IPS-20b (cell line): ENCODE measurements around the gene SLC5A10.

ENCODE experiments used
- H3K27ac ChIP-seq: one replicate; pipeline ENCODE4 v1.5.1; 2013; ENCODE audit warnings: low read length
- H3K27me3 ChIP-seq: 2 replicates; pipeline ENCODE4 v1.6.1; 2013; ENCODE audit warnings: mild to moderate bottlenecking, low read length, inconsistent platforms; ENCODE audit not compliant: insufficient read depth
- H3K36me3 ChIP-seq: 2 replicates; pipeline ENCODE4 v1.6.1; 2013; ENCODE audit warnings: low read depth, mild to moderate bottlenecking, inconsistent platforms, low read length, moderate library complexity; ENCODE audit not compliant: insufficient read depth
- H3K4me1 ChIP-seq: 2 replicates; pipeline ENCODE4 v1.6.1; 2013; ENCODE audit warnings: mild to moderate bottlenecking, control low read depth, inconsistent platforms, low read length, moderate library complexity; ENCODE audit not compliant: insufficient read depth
- H3K4me3 ChIP-seq: 2 replicates; pipeline ENCODE4 v1.5.1; 2013; ENCODE audit warnings: mild to moderate bottlenecking, low read length, inconsistent platforms
- H3K9ac ChIP-seq: 2 replicates; pipeline ENCODE4 v1.6.1; 2013; ENCODE audit warnings: low read depth, mild to moderate bottlenecking, inconsistent platforms, low read length, moderate library complexity
- H3K9me3 ChIP-seq: 2 replicates; pipeline ENCODE4 v1.6.1; 2013; ENCODE audit warnings: mild to moderate bottlenecking, low read depth, low read length, inconsistent platforms; ENCODE audit not compliant: insufficient read depth

SLC5A10 gene

DNA sequence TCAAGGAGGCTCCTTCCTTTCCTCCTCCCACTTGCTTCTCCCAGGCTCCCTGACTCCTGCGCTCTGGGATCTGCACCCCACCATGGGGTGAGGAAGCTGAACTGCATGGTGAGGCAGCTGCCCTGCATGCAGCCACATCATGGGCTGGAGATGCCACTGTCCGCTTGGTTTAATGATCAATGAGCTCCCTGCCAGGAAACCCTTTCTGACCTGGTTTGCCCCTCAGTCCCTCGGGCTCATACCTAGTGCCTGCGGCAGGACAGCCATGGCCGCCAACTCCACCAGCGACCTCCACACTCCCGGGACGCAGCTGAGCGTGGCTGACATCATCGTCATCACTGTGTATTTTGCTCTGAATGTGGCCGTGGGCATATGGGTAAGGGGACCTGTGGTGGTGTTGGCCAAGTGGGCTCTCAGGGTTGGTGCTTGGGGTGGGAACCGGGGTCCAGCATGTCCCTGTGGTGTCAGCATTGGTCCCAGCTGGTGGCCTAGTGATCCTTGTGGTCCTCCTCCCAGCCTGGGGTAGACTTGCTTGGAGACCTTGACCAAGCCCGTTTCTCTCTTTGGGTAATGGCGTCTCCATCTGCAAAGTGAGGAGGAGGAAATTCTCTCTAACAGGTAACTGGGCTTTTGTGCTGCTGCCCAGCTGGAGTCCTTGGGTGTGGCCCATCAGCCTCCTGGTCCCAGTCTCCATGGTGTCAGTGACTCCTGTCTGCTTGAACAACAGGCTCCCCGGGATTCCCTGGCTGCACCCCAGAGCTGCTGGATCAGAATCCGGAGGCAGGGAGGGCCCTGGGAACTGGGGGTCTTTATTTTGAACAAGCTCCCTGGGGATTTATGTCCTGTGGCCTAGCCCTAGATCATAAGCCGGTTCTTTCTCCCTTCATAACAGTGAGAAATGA lies at the start of gene SLC5A10:
Gene SLC5A10 (plus strand): TSS at position 225 of the 902 bp plus-strand sequence. CDS start 41 bp downstream, at position 266.
- Histone ChIP-seq H3K4me1 (no peaks in the 10 kb centered on the region), H3K9me3 (no peaks in the 10 kb centered on the region), H3K36me3 (no peaks in the 10 kb centered on the region), H3K9ac (no peak within 1 kb of the TSS), H3K27me3 (no peaks in the 10 kb centered on the region), H3K27ac (no peak within 1 kb of the TSS), H3K4me3 (no peak within 1 kb of the TSS)

DNA sequence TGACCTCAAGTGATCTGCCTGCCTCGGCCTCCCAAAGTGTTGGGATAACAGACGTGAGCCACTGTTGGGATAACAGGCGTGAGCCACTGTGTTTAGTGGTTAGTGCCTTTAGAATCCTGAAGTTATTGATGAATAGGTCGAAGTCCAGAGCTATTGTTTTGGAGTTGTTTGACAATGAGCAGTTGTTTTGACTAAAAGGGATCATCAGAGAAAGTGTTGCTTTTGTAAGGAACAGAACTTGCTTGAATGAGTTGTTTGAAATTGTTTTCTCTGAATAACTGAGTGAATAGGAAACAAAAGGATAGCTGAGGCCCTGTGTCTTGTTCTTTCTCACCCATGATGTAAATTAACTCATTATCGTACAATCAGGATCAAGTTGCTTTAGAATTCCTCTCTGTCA lies 47.5 kb upstream of the SLC5A10 start:
- no peak overlapping the region for H3K9ac ChIP-seq
- no peaks in the 10 kb centered on the region for H3K4me1 ChIP-seq
- H3K27me3 ChIP-seq = no peaks in the 10 kb centered on the region
- H3K4me3 ChIP-seq = no peak overlapping the region
- no peaks in the 10 kb centered on the region for H3K9me3 ChIP-seq
- peaks cover 58% of the 10 kb centered on the region for H3K36me3 ChIP-seq
- H3K27ac ChIP-seq = no peak overlapping the region

DNA sequence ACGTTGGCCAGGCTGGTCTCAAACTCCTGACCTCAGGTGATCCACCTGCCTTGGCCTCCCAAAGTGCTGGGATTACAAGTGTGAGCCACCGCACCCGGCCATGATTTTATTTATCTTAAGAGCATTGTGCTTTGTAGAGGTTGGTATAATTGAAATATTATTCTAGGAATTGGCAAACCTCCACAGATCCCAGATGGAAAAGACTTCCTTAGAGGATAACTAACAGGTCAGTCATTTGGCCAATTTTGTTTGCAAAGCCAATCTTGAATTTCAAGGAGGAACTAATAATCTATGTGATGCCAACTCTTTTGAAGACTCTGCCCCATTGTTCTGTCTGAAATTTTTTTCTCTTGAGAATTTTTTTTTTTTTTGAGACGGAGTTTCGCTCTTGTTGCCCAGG lies 46.7 kb upstream of the SLC5A10 start:
- Histone ChIP-seq H3K36me3 (peaks cover 65% of the 10 kb centered on the region), H3K4me1 (no peaks in the 10 kb centered on the region)

GRCh38 chr17:18910326-18910725 lies 41.6 kb upstream of the SLC5A10 start:
- peaks cover 73% of the 10 kb centered on the region for H3K36me3 ChIP-seq
- H3K27me3 ChIP-seq = no peaks in the 10 kb centered on the region
- no peak overlapping the region for H3K9ac ChIP-seq
- H3K27ac ChIP-seq = no peak overlapping the region
- no peaks in the 10 kb centered on the region for H3K4me1 ChIP-seq
- H3K9me3 ChIP-seq = no peaks in the 10 kb centered on the region
- H3K4me3 ChIP-seq = no peak overlapping the region

More for the DNA sequence above, 46.7 kb upstream of the SLC5A10 start:
- Histone ChIP-seq H3K27me3 (no peaks in the 10 kb centered on the region), H3K27ac (no peak overlapping the region), H3K4me3 (no peak overlapping the region), H3K9ac (no peak overlapping the region), H3K9me3 (no peaks in the 10 kb centered on the region)

DNA sequence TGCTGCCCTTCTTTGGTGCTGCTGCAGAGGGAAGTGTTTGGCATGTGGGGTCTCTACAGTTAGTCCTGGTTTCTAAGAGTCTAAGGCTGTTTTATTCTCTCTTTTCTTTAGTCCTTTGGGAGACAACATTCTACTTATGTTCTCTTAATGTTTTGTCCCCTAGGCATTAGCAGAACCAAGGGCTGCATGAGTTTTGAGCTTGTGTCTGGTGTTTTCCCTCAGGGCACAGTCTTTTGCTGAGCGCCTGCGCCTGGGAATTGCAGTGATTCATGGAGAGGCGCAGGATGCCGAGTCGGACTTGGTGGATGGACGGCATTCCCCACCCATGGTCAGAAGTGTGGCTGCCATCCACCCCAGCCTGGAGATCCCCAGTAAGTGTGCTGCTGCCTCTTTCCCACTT lies 41.1 kb upstream of the SLC5A10 start:
- Histone ChIP-seq H3K4me1 (no peaks in the 10 kb centered on the region), H3K36me3 (peaks cover 76% of the 10 kb centered on the region), H3K9ac (no peak overlapping the region), H3K4me3 (no peak overlapping the region), H3K27me3 (no peaks in the 10 kb centered on the region), H3K27ac (no peak overlapping the region), H3K9me3 (no peaks in the 10 kb centered on the region)

DNA sequence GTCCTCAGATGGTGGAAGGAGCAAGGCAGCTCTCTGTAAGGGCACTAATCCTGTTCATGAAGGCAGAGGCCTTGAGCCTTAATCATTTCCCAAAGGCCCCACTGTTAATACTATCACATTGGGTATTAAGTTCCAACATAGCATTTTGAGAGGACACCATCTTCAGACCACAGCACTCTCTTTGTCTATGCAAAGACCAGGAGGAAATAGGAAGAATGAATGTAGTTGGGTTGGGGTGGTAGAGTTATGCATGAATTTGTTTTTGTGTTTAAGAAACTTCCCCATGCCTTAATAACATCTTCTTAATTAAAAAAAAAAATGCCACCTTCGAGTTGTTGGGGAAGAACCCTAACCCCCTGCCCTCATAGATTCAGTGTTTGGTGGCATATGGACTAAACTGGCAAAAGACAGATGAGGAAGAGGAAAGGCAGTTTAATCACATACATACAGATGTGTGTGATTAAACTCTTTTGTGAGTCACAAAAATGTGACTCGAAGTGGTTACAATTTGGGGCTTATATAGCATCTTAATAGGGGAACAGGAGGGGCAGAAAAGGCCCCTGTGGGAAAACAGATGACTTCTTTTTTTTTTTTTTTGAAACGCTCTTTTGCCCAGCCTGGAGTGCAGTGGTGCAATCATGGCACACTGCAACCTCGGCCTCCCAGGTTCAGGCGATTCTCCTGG lies 35.0 kb upstream of the SLC5A10 start:
- Histone ChIP-seq H3K4me1 (no peaks in the 10 kb centered on the region), H3K9me3 (no peaks in the 10 kb centered on the region), H3K4me3 (no peak overlapping the region), H3K27ac (no peak overlapping the region), H3K9ac (no peak overlapping the region), H3K27me3 (no peaks in the 10 kb centered on the region), H3K36me3 (peaks cover 51% of the 10 kb centered on the region)

DNA sequence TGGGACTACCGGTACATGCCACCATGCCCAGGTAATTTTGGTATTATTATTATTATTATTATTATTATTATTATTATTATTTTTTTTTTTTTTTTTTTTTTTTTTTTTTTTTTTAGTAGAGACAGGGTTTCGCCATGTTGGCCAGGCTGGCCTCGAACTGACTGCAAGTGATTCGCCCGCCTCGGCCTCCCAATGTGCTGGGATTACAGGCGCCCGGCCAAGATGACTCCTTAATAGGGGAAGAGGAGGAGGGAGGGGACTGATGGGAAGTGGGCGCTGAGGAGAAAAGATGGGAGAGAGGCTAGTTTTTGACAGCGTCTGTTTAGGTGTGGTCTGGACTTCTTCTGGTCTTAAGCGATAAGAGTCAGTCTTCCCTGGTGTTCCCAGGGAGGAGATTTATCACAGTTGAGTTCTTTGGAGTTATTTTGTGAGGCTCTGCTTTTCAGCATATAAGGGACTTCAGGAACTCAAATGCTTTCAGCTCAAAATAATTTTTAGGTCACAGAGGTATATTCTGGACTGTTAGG lies 34.4 kb upstream of the SLC5A10 start:
- H3K27ac ChIP-seq = no peak overlapping the region
- no peak overlapping the region for H3K9ac ChIP-seq
- H3K4me3 ChIP-seq = no peak overlapping the region
- no peaks in the 10 kb centered on the region for H3K4me1 ChIP-seq
- H3K36me3 ChIP-seq = peaks cover 45% of the 10 kb centered on the region
- no peaks in the 10 kb centered on the region for H3K9me3 ChIP-seq
- no peaks in the 10 kb centered on the region for H3K27me3 ChIP-seq

GRCh38 chr17:18919963-18920362 lies 32.0 kb upstream of the SLC5A10 start:
- H3K4me3 ChIP-seq = no peak overlapping the region
- peaks cover 35% of the 10 kb centered on the region for H3K36me3 ChIP-seq
- H3K9ac ChIP-seq = no peak overlapping the region
- H3K27me3 ChIP-seq = no peaks in the 10 kb centered on the region
- no peaks in the 10 kb centered on the region for H3K9me3 ChIP-seq
- no peak overlapping the region for H3K27ac ChIP-seq
- H3K4me1 ChIP-seq = no peaks in the 10 kb centered on the region

DNA sequence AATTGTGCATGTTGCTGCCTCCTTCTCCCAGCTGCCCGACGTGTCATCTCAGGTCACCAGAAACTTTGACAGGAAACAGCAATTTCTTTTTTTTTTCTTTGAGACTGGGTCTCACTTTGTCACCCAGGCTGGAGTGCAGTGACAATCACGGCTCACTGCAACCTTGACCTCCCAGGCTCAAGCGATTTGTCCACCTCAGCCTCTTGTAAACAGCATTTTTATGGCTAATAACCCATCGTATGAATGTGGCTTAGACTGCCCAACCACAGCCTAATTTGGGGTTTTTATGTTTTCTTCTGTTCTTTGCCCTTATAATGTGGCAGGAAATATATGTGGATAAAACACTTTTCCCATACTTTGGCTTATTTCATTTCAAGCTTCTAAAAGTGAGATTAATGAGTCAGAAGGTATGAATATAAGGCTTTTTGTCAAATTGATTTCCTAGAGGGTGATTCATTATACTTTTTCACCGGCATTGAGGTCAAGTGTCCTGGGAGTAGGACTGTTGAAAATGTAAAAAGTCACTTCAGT lies 31.0 kb upstream of the SLC5A10 start:
- peaks cover 35% of the 10 kb centered on the region for H3K36me3 ChIP-seq
- no peaks in the 10 kb centered on the region for H3K27me3 ChIP-seq
- H3K4me1 ChIP-seq = no peaks in the 10 kb centered on the region
- H3K4me3 ChIP-seq = no peak overlapping the region
- H3K9me3 ChIP-seq = no peaks in the 10 kb centered on the region
- no peak overlapping the region for H3K9ac ChIP-seq
- H3K27ac ChIP-seq = no peak overlapping the region

- H3K4me3 ChIP-seq = no peak overlapping the region
- H3K27ac ChIP-seq = no peak overlapping the region
- no peaks in the 10 kb centered on the region for H3K4me1 ChIP-seq
- H3K9me3 ChIP-seq = no peaks in the 10 kb centered on the region
- no peak overlapping the region for H3K9ac ChIP-seq
- H3K36me3 ChIP-seq = peaks cover 30% of the 10 kb centered on the region
- H3K27me3 ChIP-seq = no peaks in the 10 kb centered on the region
Observed at GRCh38 chr17:18921485-18921884, 30.5 kb upstream of the SLC5A10 start.

- H3K9me3 ChIP-seq = no peaks in the 10 kb centered on the region
- H3K27ac ChIP-seq = no peak overlapping the region
- no peaks in the 10 kb centered on the region for H3K27me3 ChIP-seq
- H3K9ac ChIP-seq = no peak overlapping the region
- no peak overlapping the region for H3K4me3 ChIP-seq
- no peaks in the 10 kb centered on the region for H3K4me1 ChIP-seq
- peaks cover 29% of the 10 kb centered on the region for H3K36me3 ChIP-seq
Observed at GRCh38 chr17:18921912-18922451, 30.0 kb upstream of the SLC5A10 start.
